ENCODE measurements around the gene FAM3C. TPM values are rescaled to one million over a fixed set of nuclear protein-coding genes. Genes with fewer than 3 reads are reported as not detected.

FAM3C gene
- total RNA-seq, 1 experiment from 2014 or later, result 322 TPM

- BruUV-seq (replicated peaks), result no TSS peak
- H3K9me3 ChIP-seq (ENCODE audit: control insufficient read depth in 1 of 2, insufficient read depth in 1 of 2, low read depth in 1 of 2, low read length in 2 of 2), result no peaks in the 10 kb centered on the region
- H3K4me3 ChIP-seq (replicated peaks in 1 of 2; ENCODE audit: low read depth in 1 of 2, low read length in 2 of 2), result no peak overlapping the region
- no peaks in the 10 kb centered on the region for H3K27me3 ChIP-seq (ENCODE audit: insufficient read depth, low read length)
- no peak overlapping the region for H3K27ac ChIP-seq (ENCODE audit: low read depth, low read length)
- peaks cover 11% of the 10 kb centered on the region; the same call in 1 of the 2 replicates for H4K20me1 ChIP-seq (ENCODE audit: insufficient read depth)
- TF ChIP-seq SRF (IDR thresholded peaks at IDR 0.05; ENCODE audit: low read depth) (no peak), POLR2AphosphoS5 (IDR thresholded peaks at IDR 0.05; ENCODE audit: low read depth, low read length) (no peak), SIN3A (IDR thresholded peaks at IDR 0.05; ENCODE audit: low read depth) (no peak; the same call in 1 of the 2 replicates), CBX3 (IDR thresholded peaks at IDR 0.05; ENCODE audit: low read depth) (no peak), ZBTB33 (IDR thresholded peaks at IDR 0.05; ENCODE audit: extremely low read depth, insufficient replicate concordance, low read length) (no peak), RAD21 (IDR thresholded peaks at IDR 0.05; ENCODE audit: low read depth) (no peak), ATF3 (IDR thresholded peaks at IDR 0.05) (no peak), TCF7L2 (IDR thresholded peaks at IDR 0.05; ENCODE audit: borderline replicate concordance, extremely low read depth, insufficient read depth, insufficient read length) (no peak), YY1 (IDR thresholded peaks at IDR 0.05; ENCODE audit: extremely low read depth, insufficient replicate concordance, low read depth, low read length) (no peak), POLR2A (IDR thresholded peaks at IDR 0.05; ENCODE audit: borderline replicate concordance, extremely low read depth, insufficient read depth, insufficient read length) (no peak), ZNF274 (IDR thresholded peaks at IDR 0.05; ENCODE audit: low read depth, low read length) (no peak), CEBPB (IDR thresholded peaks at IDR 0.05; ENCODE audit: low read depth) (no peak), MAX (IDR thresholded peaks at IDR 0.05) (no peak), SP1 (IDR thresholded peaks at IDR 0.05; ENCODE audit: low read depth) (no peak)
- ATAC-seq (no peak), DNase-seq (ENCODE audit: low read depth, low spot score) (no peak)
- H3K36me3 ChIP-seq (ENCODE audit: control insufficient read depth in 1 of 2, insufficient read depth in 2 of 2, low read length in 2 of 2), result peaks cover 38 to 72% of the 10 kb centered on the region in 2 experiments
- ChIA-PET RAD21 (ENCODE audit: low non-redundant PET in 1 of 2, low total read pairs in 2 of 2, uncharacterized antibody in 2 of 2, unreplicated experiment in 2 of 2) (no interaction called here), CTCF (interaction anchor here (0.8 to 1.7 kb wide), 6 partner anchors 11 to 232 kb away, joined by 3 to 5 read pairs (median 3); partner anchors contain the start of gene FAM3C), POLR2A (interaction anchor here (2.0 kb wide), 1 partner anchor 23 kb away, joined by 6 read pairs; the partner anchor contains the start of gene FAM3C)
- no peaks in the 10 kb centered on the region for H3K9me2 ChIP-seq (ENCODE audit: insufficient read depth)
- no peak overlapping the region for H3K9ac ChIP-seq (ENCODE audit: low read length)
- H3K79me2 ChIP-seq (ENCODE audit: insufficient read depth, low read length), result peaks cover 100% of the 10 kb centered on the region
- H2AFZ ChIP-seq (ENCODE audit: low read depth, low read length, poor library complexity, severe bottlenecking), result no peak overlapping the region
- intact Hi-C loops (cut with micrococcal nuclease), result no loop called here
- peaks cover 28 to 71% of the 10 kb centered on the region in 2 experiments; a peak in 3 of 4 replicates for H3K4me1 ChIP-seq (ENCODE audit: control insufficient read depth in 1 of 2, insufficient read depth in 2 of 2, low read length in 2 of 2)
- H3K4me2 ChIP-seq (ENCODE audit: low read length), result no peak overlapping the region
These were observed 23.6 kb downstream of the FAM3C start for GRCh38 chr7:121372376-121373010.
